NB4 (cell line): ENCODE results near the gene ST3GAL5.
"Not testable (repeated sequence)": the region's sequence is repeated elsewhere in the genome, so short reads cannot be mapped to it uniquely, and the experiment has no call there.

Experiments
- DNase-seq: peaks from one replicate; pipeline ENCODE4 v3.0.0; 2010; ENCODE audit warnings: low read depth
- H3K4me3 ChIP-seq: one replicate; pipeline ENCODE4 v1.5.1; 2011; ENCODE audit warnings: mild to moderate bottlenecking, low read depth, low read length, moderate library complexity
- CTCF ChIP-seq: IDR thresholded peaks from one replicate; pipeline ENCODE4 v1.5.1; 2012; ENCODE audit warnings: low read depth, low read length
- MAX ChIP-seq: IDR thresholded peaks from 2 replicates; pipeline ENCODE4 v1.6.1; 2011; ENCODE audit warnings: low read depth, low read length
- MYC ChIP-seq: IDR thresholded peaks from 2 replicates; pipeline ENCODE4 v1.6.1; 2011; ENCODE audit warnings: low read depth, low read length
- POLR2A ChIP-seq: IDR thresholded peaks from 2 replicates; pipeline ENCODE4 v1.6.1; 2011; ENCODE audit warnings: mild to moderate bottlenecking; ENCODE audit not compliant: insufficient read length; ENCODE audit errors: extremely low read depth

The ST3GAL5 gene

DNA sequence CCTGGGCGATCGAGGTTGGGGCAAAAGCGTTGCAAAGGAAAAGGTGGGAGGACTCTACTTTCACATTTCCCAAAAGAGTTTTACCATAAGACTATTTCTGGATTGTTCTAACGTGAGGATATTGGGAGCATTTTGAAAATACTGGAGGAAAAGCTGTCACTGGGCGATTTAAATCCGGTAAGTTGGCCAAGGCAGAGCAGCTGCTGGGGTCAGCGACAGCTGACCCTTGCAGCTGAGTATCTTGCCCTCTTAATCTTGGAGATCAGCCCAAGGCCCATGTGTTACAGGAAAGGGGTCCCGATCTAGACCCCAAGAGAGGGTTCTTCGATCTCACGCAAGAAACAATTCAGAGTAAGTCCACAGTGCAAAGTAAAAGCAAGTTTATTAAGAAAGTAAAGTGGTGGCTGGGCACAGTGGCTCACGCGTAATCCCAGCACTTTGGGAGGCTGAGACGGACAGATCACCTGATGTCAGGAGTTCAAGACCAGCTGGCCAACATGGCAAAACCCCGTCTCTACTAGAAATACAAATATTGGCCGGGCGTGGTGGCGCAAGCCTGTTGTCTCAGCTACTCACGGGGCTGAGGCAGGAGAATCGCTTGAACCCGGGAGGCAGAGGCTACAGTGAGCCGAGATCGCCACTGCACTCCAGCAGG, 964 bp upstream of the ST3GAL5 start:
- peak overlapping the region; percentile 78 for H3K4me3 ChIP-seq
- DNase-seq, result no peak
- TF ChIP-seq MYC, result no peak
- TF ChIP-seq CTCF, result no peak
- TF ChIP-seq POLR2A, result no peak
- no peak for TF ChIP-seq MAX

- peak overlapping the region; percentile 37 for H3K4me3 ChIP-seq
- no peak for TF ChIP-seq MAX
- TF ChIP-seq MYC, result no peak
- TF ChIP-seq CTCF, result no peak
- TF ChIP-seq POLR2A, result no peak
- DNase-seq, result peak; percentile 49
Measured at GRCh38 chr2:85888020-85888683, 638 bp downstream of the ST3GAL5 start.

DNA sequence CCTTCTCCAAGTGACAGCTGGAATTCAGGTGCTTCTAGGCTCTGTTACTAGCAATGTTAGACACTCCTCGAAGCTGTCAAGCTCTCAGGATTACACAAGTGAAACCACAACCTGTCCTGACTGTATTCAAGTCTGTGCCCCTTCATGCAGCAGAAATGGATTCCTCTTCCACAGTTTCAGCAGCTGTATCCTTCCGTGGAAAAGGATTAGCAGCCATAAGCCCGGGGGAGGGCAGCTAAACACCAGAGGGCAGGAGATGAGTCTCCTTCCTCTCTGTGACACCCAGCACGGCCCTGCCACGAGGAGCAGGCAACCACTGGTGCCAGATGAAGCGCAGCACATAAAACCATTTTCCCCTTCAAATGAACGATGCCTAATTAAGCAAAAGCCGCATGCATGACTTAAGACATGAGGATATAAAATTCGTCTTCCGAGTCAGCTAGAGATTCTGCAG, 1.2 kb downstream of the ST3GAL5 start:
- DNase-seq, result peak; percentile 64
- peak; percentile 69 for TF ChIP-seq MYC
- no peak for TF ChIP-seq CTCF
- TF ChIP-seq MAX, result peak; percentile 74
- TF ChIP-seq POLR2A, result no peak
- peak overlapping the region; percentile 37 for H3K4me3 ChIP-seq

GRCh38 chr2:85886590-85886989, 2.2 kb downstream of the ST3GAL5 start:
- peak; percentile 54; the same call in 1 of the 2 replicates for TF ChIP-seq MYC
- no peak for TF ChIP-seq POLR2A
- TF ChIP-seq CTCF, result no peak
- peak; percentile 86 for TF ChIP-seq MAX
- peak; percentile 80 for DNase-seq
- no peak overlapping the region for H3K4me3 ChIP-seq

DNA sequence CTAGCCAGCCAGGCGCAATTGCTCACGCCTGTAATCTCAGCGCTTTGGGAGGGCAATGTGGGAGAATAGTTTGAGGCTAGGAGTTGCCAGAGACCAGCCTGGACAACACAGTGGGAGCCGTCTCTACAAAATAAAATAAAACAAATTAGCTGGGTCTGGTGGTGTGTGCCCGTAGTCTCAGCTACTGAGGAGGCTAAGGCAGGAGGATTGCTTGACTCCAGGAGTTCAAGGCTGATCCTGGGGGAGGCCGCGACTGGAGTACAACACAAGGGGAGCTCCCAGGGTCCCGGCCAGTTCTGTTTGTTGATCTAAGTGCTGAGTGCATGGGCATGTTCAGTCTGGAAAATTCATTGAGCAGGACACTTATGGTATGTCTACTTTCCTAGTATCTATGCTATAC, 2.6 kb downstream of the ST3GAL5 start:
- H3K4me3 ChIP-seq, result no peak overlapping the region
- TF ChIP-seq CTCF, result no peak
- no peak for TF ChIP-seq POLR2A
- no peak for TF ChIP-seq MAX
- no peak for TF ChIP-seq MYC
- no peak for DNase-seq

GRCh38 chr2:85881781-85882180, 7.0 kb downstream of the ST3GAL5 start:
- H3K4me3 ChIP-seq, DNase-seq: not testable (repeated sequence)

DNA sequence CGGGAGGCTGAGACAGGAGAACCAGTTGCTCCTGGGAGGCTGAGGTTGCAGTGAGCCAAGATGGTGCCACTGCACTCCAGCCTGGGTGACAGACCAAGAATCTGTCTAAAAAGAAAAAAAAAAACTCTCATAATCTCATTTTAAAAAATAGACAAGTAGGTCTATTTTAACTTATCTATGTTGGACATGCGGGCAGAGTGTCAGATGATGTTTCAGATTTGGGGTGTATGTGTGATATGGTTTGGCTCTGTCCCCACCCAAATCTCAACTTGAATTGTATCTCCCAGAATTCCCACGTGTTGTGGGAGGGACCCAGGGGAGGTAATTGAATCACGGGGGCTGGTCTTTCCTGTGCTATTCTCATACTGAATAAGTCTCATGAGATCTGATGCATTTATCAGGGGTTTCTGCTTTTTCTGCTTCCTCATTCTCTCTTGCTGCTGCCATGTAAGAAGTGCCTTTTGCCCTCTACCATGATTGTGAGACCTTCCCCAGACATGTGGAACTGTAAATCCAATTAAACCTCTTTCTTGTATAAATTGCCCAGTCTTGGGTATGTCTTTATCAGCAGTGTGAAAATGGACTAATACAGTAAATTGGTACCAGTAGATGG, 8.0 kb downstream of the ST3GAL5 start:
- not testable (repeated sequence) for H3K4me3 ChIP-seq

More for the DNA sequence above, 8.0 kb downstream of the ST3GAL5 start:
- peak; percentile 12 for DNase-seq
